Natural killer cell treated with Interleukin-12 subunit alpha and Interleukin-12 subunit beta and Interleukin-15 and Interleukin-18, amount 100 ng/mL, for 72 hours (primary cell): Measurements from ENCODE around the gene PTGES2. TPM values are rescaled to one million over a fixed set of nuclear protein-coding genes. Genes with fewer than 3 reads are reported as not detected.
A peak's percentile ranks its signal among the peaks of the same experiment; 100 is the strongest.
"Not testable (repeated sequence)": the region's sequence is repeated elsewhere in the genome, so short reads cannot be mapped to it uniquely, and the experiment has no call there.

ENCODE experiments used
- ATAC-seq, 2 donors: fragments of 150-1000 bp; cut with Tn5 transposase in 1 of 2; sonication (Bioruptor Pico), chemical (Tn5 transposase) in 1 of 2; 2 replicates each; pipeline ENCODE4 v1.10.0; 2021
- DNase-seq: peaks from one replicate; pipeline ENCODE4 v3.0.0; 2022; ENCODE audit warnings: low spot score
- H3K27ac Mint-ChIP-seq, 2 donors: 1 replicate in 1 of 2; 2 replicates in 1 of 2; pipeline ENCODE4 v1.8.0; 2022; ENCODE audit warnings: mixed read lengths in 2 of 2, mild to moderate bottlenecking in 1 of 2, moderate library complexity in 1 of 2
- H3K27me3 Mint-ChIP-seq, 2 donors: 1 replicate in 1 of 2; 2 replicates in 1 of 2; pipeline ENCODE4 v1.8.0; 2022; ENCODE audit warnings: mixed read lengths in 2 of 2
- H3K36me3 Mint-ChIP-seq: one replicate; pipeline ENCODE4 v1.8.0; 2022; ENCODE audit warnings: mixed read lengths
- H3K4me1 Mint-ChIP-seq, 2 donors: 1 replicate in 1 of 2; 2 replicates in 1 of 2; pipeline ENCODE4 v1.8.0; 2022; ENCODE audit warnings: low read depth in 2 of 2, mixed read lengths in 2 of 2, mild to moderate bottlenecking in 1 of 2
- H3K4me3 Mint-ChIP-seq: one replicate; pipeline ENCODE4 v1.8.0; 2022; ENCODE audit warnings: mixed read lengths
- H3K9me3 Mint-ChIP-seq: 2 replicates; pipeline ENCODE4 v1.8.0; 2022; ENCODE audit warnings: mixed read lengths
- total RNA-seq, 2 donors: library from RNA; stranded (reverse); gene quantifications; one replicate each; pipeline ENCODE4 v1.2.3, GENCODE V29; 2022

The PTGES2 gene
- total RNA-seq, 2 donors from 2014 or later, result 56.8 to 110 TPM

GRCh38 chr9:128138001-128138400 lies 10.5 kb upstream of the PTGES2 start:
- Mint-ChIP-seq H3K27me3 (peaks cover 13 to 25% of the 10 kb centered on the region in 2 donors), H3K36me3 (no peaks in the 10 kb centered on the region), H3K4me3 (no peak overlapping the region), H3K4me1 (peaks cover 0 to 3% of the 10 kb centered on the region in 2 donors), H3K9me3 (no peaks in the 10 kb centered on the region), H3K27ac (no peak overlapping the region)
- DNase-seq (no peak), ATAC-seq (no peak)

- H3K4me1 Mint-ChIP-seq, result peaks cover 0 to 2% of the 10 kb centered on the region in 2 donors
- H3K27ac Mint-ChIP-seq, result no peak overlapping the region
- ATAC-seq, result peak in 1 of 2 donors; percentile 13
- DNase-seq, result no peak
- peaks cover 19 to 29% of the 10 kb centered on the region in 2 donors for H3K27me3 Mint-ChIP-seq
- no peaks in the 10 kb centered on the region for H3K9me3 Mint-ChIP-seq
- no peaks in the 10 kb centered on the region for H3K36me3 Mint-ChIP-seq
- no peak overlapping the region for H3K4me3 Mint-ChIP-seq
Measured at GRCh38 chr9:128136816-128137793, 9.6 kb upstream of the PTGES2 start.

GRCh38 chr9:128135561-128135960 lies 8.0 kb upstream of the PTGES2 start:
- not testable (repeated sequence) for DNase-seq, H3K36me3 Mint-ChIP-seq, ATAC-seq, H3K4me1 Mint-ChIP-seq, H3K9me3 Mint-ChIP-seq, H3K4me3 Mint-ChIP-seq, H3K27ac Mint-ChIP-seq
- H3K27me3 Mint-ChIP-seq, result peaks cover 16 to 29% of the 10 kb centered on the region in 2 donors

- H3K9me3 Mint-ChIP-seq, H3K27ac Mint-ChIP-seq, H3K36me3 Mint-ChIP-seq, DNase-seq, ATAC-seq, H3K4me3 Mint-ChIP-seq: not testable (repeated sequence)
- peaks cover 16 to 29% of the 10 kb centered on the region in 2 donors for H3K27me3 Mint-ChIP-seq
- peaks cover 12 to 14% of the 10 kb centered on the region in 2 donors for H3K4me1 Mint-ChIP-seq
Measured at GRCh38 chr9:128132139-128132538, 4.6 kb upstream of the PTGES2 start.

GRCh38 chr9:128131346-128131745 lies 3.8 kb upstream of the PTGES2 start:
- not testable (repeated sequence) for H3K36me3 Mint-ChIP-seq, H3K9me3 Mint-ChIP-seq, DNase-seq, H3K27ac Mint-ChIP-seq, ATAC-seq, H3K4me3 Mint-ChIP-seq
- H3K27me3 Mint-ChIP-seq, result peaks cover 16 to 29% of the 10 kb centered on the region in 2 donors
- peaks cover 13 to 14% of the 10 kb centered on the region in 2 donors for H3K4me1 Mint-ChIP-seq

GRCh38 chr9:128130651-128131050 lies 3.1 kb upstream of the PTGES2 start:
- ATAC-seq, DNase-seq, H3K27ac Mint-ChIP-seq, H3K4me3 Mint-ChIP-seq, H3K36me3 Mint-ChIP-seq, H3K9me3 Mint-ChIP-seq: not testable (repeated sequence)
- Mint-ChIP-seq H3K27me3 (peaks cover 14 to 29% of the 10 kb centered on the region in 2 donors), H3K4me1 (peaks cover 18 to 20% of the 10 kb centered on the region in 2 donors)

- ATAC-seq, H3K9me3 Mint-ChIP-seq, H3K36me3 Mint-ChIP-seq, DNase-seq, H3K27ac Mint-ChIP-seq: not testable (repeated sequence)
- Mint-ChIP-seq H3K4me1 (peaks cover 23 to 24% of the 10 kb centered on the region in 2 donors), H3K27me3 (peaks cover 14 to 24% of the 10 kb centered on the region in 2 donors), H3K4me3 (peak overlapping the region; percentile 50)
Measured at GRCh38 chr9:128129976-128130590, 2.6 kb upstream of the PTGES2 start.

- ATAC-seq (no peak), DNase-seq (peak; percentile 59)
- H3K27me3 Mint-ChIP-seq, result peaks cover 14% of the 10 kb centered on the region in 2 donors
- peak overlapping the region; percentile 88 for H3K4me3 Mint-ChIP-seq
- no peaks in the 10 kb centered on the region for H3K36me3 Mint-ChIP-seq
- H3K4me1 Mint-ChIP-seq, result peaks cover 25 to 26% of the 10 kb centered on the region in 2 donors
- peak overlapping the region; percentile 92 to 99 for H3K27ac Mint-ChIP-seq
- H3K9me3 Mint-ChIP-seq, result no peaks in the 10 kb centered on the region
Measured at GRCh38 chr9:128128836-128129590, 1.5 kb upstream of the PTGES2 start.

- no peaks in the 10 kb centered on the region for H3K9me3 Mint-ChIP-seq
- peak overlapping the region; percentile 92 to 99 for H3K27ac Mint-ChIP-seq
- no peaks in the 10 kb centered on the region for H3K36me3 Mint-ChIP-seq
- ATAC-seq (peak; percentile 90 to 91), DNase-seq (peak; percentile 88)
- H3K27me3 Mint-ChIP-seq, result peaks cover 6 to 8% of the 10 kb centered on the region in 2 donors
- peaks cover 25 to 26% of the 10 kb centered on the region in 2 donors for H3K4me1 Mint-ChIP-seq
- H3K4me3 Mint-ChIP-seq, result peak overlapping the region; percentile 88
Measured at GRCh38 chr9:128127990-128128835, 684 bp upstream of the PTGES2 start.

- no peaks in the 10 kb centered on the region for H3K27me3 Mint-ChIP-seq
- H3K4me1 Mint-ChIP-seq, result peaks cover 25 to 26% of the 10 kb centered on the region in 2 donors
- H3K9me3 Mint-ChIP-seq, result no peaks in the 10 kb centered on the region
- H3K36me3 Mint-ChIP-seq, result no peaks in the 10 kb centered on the region
- DNase-seq (no peak), ATAC-seq (no peak)
- peak overlapping the region; percentile 28 to 65 for H3K27ac Mint-ChIP-seq
- peak overlapping the region; percentile 77 for H3K4me3 Mint-ChIP-seq
Measured at GRCh38 chr9:128125580-128126354, 1.8 kb downstream of the PTGES2 start.

GRCh38 chr9:128124873-128125579 lies 2.5 kb downstream of the PTGES2 start:
- Mint-ChIP-seq H3K9me3 (no peaks in the 10 kb centered on the region), H3K4me1 (peaks cover 25 to 26% of the 10 kb centered on the region in 2 donors), H3K27ac (peak overlapping the region in 1 of 2 donors; percentile 62), H3K36me3 (no peaks in the 10 kb centered on the region), H3K4me3 (peak overlapping the region; percentile 35), H3K27me3 (no peaks in the 10 kb centered on the region)
- DNase-seq, result no peak
- no peak for ATAC-seq

- ATAC-seq (no peak), DNase-seq (peak; percentile 23)
- Mint-ChIP-seq H3K27ac (no peak overlapping the region), H3K9me3 (no peaks in the 10 kb centered on the region), H3K36me3 (no peaks in the 10 kb centered on the region), H3K27me3 (no peaks in the 10 kb centered on the region), H3K4me3 (no peak overlapping the region), H3K4me1 (peaks cover 23 to 24% of the 10 kb centered on the region in 2 donors)
Measured at GRCh38 chr9:128124451-128124850, 3.1 kb downstream of the PTGES2 start.
